Hepatocyte (in vitro differentiated cells): ENCODE data around the gene TCF12. TPM values are rescaled to one million over a fixed set of nuclear protein-coding genes. Genes with fewer than 3 reads are reported as not detected.

Experiments
- DNase-seq: peaks from one replicate; pipeline ENCODE4 v3.0.0-alpha.2; 2016; ENCODE audit warnings: low spot score
- H2AFZ ChIP-seq: fragments of 200-600 bp; sonication (generic); 2 replicates; pipeline ENCODE4 v1.6.0; 2016; ENCODE audit warnings: antibody characterized with exemption, mild to moderate bottlenecking
- H3K27ac ChIP-seq: fragments of 200-600 bp; sonication (generic); 2 replicates; pipeline ENCODE4 v1.5.1; 2016; ENCODE audit warnings: mild to moderate bottlenecking
- H3K27me3 ChIP-seq: fragments of 200-600 bp; sonication (generic); 2 replicates; pipeline ENCODE4 v1.6.1; 2016
- H3K36me3 ChIP-seq: fragments of 200-600 bp; sonication (generic); replicated peaks from 2 replicates; pipeline ENCODE4 v1.5.1; 2016; ENCODE audit warnings: low read depth; ENCODE audit not compliant: insufficient read depth
- H3K4me1 ChIP-seq: fragments of 200-600 bp; sonication (generic); 2 replicates; pipeline ENCODE4 v1.5.1; 2016; ENCODE audit warnings: mild to moderate bottlenecking, moderate library complexity; ENCODE audit not compliant: insufficient read depth
- H3K4me2 ChIP-seq: fragments of 200-600 bp; sonication (generic); 2 replicates; pipeline ENCODE4 v1.6.0; 2016
- H3K4me3 ChIP-seq: fragments of 200-600 bp; sonication (generic); 2 replicates; pipeline ENCODE4 v1.5.1; 2016; ENCODE audit warnings: mild to moderate bottlenecking
- H3K79me2 ChIP-seq: fragments of 200-600 bp; sonication (generic); 2 replicates; pipeline ENCODE4 v1.6.0; 2017; ENCODE audit warnings: mild to moderate bottlenecking
- H3K9me2 ChIP-seq: fragments of 200-600 bp; sonication (generic); replicated peaks from 2 replicates; pipeline ENCODE4 v1.6.0; 2017; ENCODE audit warnings: mild to moderate bottlenecking; ENCODE audit not compliant: insufficient read depth
- H3K9me3 ChIP-seq: fragments of 200-600 bp; sonication (generic); 2 replicates; pipeline ENCODE4 v1.5.1; 2016; ENCODE audit warnings: low read depth, mild to moderate bottlenecking
- H4K20me1 ChIP-seq: fragments of 200-600 bp; sonication (generic); 2 replicates; pipeline ENCODE4 v1.6.0; 2016; ENCODE audit warnings: mild to moderate bottlenecking; ENCODE audit not compliant: insufficient read depth, poor library complexity, severe bottlenecking
- EZH2 ChIP-seq: fragments of 200-600 bp; sonication (generic); IDR thresholded peaks from 2 replicates; pipeline ENCODE4 v1.6.1; 2016; ENCODE audit warnings: antibody characterized with exemption, mild to moderate bottlenecking, borderline replicate concordance
- EZH2phosphoT487 ChIP-seq: fragments of 200-600 bp; sonication (generic); IDR thresholded peaks from one replicate; pipeline ENCODE4 v1.6.1; 2018; ENCODE audit warnings: antibody characterized with exemption, mild to moderate bottlenecking, low read depth, moderate library complexity; ENCODE audit not compliant: unreplicated experiment, severe bottlenecking
- WGBS: methylation state at CpG from one replicate; pipeline ENCODE4 v1.1.6; 2016; ENCODE audit warnings: low lambda C conversion rate; ENCODE audit errors: missing lambda C conversion rate; 5-methylcytosine and 5-hydroxymethylcytosine counted together
- polyA plus RNA-seq: library from polyadenylated mRNA; unstranded; fragments of >200 nt; fragmentation: Nextera tagmentation; extraction: Ambion mirVana; gene quantifications from 2 replicates; pipeline ENCODE4 v1.2.1, GENCODE V29; 2016
- total RNA-seq: library from RNA; depleted of rRNA; stranded (reverse); fragments of >200 nt; gene quantifications from 2 replicates; pipeline ENCODE4 v1.2.3, GENCODE V29; 2014
- TF ChIP-seq, protein P1 (sequence below): fragments of 200-600 bp; sonication (generic); IDR thresholded peaks from 2 replicates; pipeline ENCODE4 v1.5.1; 2016; ENCODE audit warnings: antibody characterized with exemption, mild to moderate bottlenecking; ENCODE audit not compliant: poor library complexity

TCF12 gene
- total and polyA plus RNA-seq, 2 experiments from 2014 or later = 42.0 to 93.2 TPM

DNA sequence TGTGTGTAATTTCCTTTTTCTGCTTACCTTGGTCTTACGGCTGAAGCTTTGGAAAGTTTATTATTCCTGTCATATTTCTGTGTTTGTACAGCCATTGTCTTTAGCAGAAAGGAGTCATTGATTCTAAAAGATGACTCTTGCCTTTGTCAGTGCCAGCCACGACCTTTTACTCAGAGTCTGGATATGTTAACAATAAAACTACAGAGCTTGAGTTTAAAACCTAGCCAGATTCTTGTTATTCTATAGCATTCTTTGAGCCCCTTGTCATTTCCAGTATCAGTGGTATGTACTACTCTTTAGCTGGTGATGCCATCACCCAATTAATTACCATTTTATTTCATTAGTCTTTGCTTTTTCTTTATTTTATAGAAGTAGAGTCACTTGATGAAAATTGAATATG, 142.4 kb downstream of the TCF12 start:
- Histone ChIP-seq H3K9me3 (no peaks in the 10 kb centered on the region), H3K79me2 (peaks cover 84% of the 10 kb centered on the region), H4K20me1 (peaks cover 50% of the 10 kb centered on the region), H3K4me3 (no peak overlapping the region), H3K36me3 (no peaks in the 10 kb centered on the region), H3K9me2 (no peaks in the 10 kb centered on the region), H2AFZ (no peak overlapping the region), H3K27ac (no peak overlapping the region), H3K4me1 (no peaks in the 10 kb centered on the region), H3K27me3 (no peaks in the 10 kb centered on the region), H3K4me2 (no peak overlapping the region)
- TF ChIP-seq EZH2 (no peak), EZH2phosphoT487 (no peak)
- TF ChIP-seq, protein P1, sequence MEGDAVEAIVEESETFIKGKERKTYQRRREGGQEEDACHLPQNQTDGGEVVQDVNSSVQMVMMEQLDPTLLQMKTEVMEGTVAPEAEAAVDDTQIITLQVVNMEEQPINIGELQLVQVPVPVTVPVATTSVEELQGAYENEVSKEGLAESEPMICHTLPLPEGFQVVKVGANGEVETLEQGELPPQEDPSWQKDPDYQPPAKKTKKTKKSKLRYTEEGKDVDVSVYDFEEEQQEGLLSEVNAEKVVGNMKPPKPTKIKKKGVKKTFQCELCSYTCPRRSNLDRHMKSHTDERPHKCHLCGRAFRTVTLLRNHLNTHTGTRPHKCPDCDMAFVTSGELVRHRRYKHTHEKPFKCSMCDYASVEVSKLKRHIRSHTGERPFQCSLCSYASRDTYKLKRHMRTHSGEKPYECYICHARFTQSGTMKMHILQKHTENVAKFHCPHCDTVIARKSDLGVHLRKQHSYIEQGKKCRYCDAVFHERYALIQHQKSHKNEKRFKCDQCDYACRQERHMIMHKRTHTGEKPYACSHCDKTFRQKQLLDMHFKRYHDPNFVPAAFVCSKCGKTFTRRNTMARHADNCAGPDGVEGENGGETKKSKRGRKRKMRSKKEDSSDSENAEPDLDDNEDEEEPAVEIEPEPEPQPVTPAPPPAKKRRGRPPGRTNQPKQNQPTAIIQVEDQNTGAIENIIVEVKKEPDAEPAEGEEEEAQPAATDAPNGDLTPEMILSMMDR = no peak
- no peak for DNase-seq
- WGBS = 33% methylated on average over 2 of the region's 2 CpGs

DNA sequence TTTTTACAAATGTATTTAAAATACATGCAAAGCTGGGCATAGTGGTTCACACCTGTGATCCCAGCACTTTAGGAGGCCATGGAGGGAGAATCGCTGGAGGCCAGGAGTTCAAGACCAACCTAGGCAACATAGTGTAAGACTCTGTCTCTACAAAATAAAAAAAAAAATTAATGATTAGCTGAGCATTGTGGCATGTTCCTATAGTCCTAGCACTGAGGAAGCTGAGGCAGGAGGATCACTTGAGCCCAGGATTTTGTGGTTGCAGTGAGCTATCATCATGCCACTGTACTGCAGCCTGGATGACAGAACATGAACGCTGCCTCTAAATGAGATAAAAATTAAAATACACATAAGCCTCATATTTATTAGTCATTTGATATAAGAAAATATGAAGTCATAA, 142.8 kb downstream of the TCF12 start:
- WGBS = 97% methylated on average over 2 of the region's 2 CpGs
- Histone ChIP-seq H3K9me2 (no peaks in the 10 kb centered on the region), H3K27ac (no peak overlapping the region), H3K27me3 (no peaks in the 10 kb centered on the region), H3K4me1 (no peaks in the 10 kb centered on the region), H4K20me1 (peaks cover 46% of the 10 kb centered on the region), H3K36me3 (no peaks in the 10 kb centered on the region), H2AFZ (no peak overlapping the region), H3K4me2 (no peak overlapping the region), H3K79me2 (peaks cover 82% of the 10 kb centered on the region), H3K4me3 (no peak overlapping the region), H3K9me3 (no peaks in the 10 kb centered on the region)
- DNase-seq = no peak
- TF ChIP-seq EZH2 (no peak), EZH2phosphoT487 (no peak)
- TF ChIP-seq, protein P1 = no peak

DNA sequence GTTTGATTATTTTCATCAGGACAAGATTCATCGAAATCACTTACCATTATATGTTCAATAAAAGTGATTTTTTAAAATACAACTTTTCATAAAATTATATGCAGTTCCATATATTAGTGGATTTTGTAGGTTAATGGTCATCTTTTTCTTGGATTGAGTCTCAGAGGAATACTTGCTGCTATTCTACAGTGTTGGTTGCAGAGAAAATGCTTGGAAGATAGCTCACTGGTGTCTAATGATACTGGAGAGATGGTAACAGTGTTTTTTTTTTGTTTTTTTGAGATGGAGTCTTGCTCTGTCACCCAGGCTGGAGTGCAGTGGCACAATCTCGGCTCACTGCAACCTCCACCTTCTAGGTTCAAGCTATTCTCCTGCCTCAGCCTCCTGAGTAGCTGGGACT, 143.3 kb downstream of the TCF12 start:
- Histone ChIP-seq H3K79me2 (peaks cover 81% of the 10 kb centered on the region), H3K4me2 (no peak overlapping the region), H3K4me3 (no peak overlapping the region), H3K27me3 (no peaks in the 10 kb centered on the region), H3K27ac (no peak overlapping the region), H2AFZ (no peak overlapping the region), H3K4me1 (no peaks in the 10 kb centered on the region), H3K36me3 (no peaks in the 10 kb centered on the region), H3K9me3 (no peaks in the 10 kb centered on the region), H4K20me1 (peaks cover 41% of the 10 kb centered on the region), H3K9me2 (no peaks in the 10 kb centered on the region)
- DNase-seq = no peak
- no peak for TF ChIP-seq EZH2phosphoT487
- no peak for TF ChIP-seq EZH2
- TF ChIP-seq, protein P1 = no peak
- 98% methylated on average over 2 of the region's 2 CpGs for WGBS

DNA sequence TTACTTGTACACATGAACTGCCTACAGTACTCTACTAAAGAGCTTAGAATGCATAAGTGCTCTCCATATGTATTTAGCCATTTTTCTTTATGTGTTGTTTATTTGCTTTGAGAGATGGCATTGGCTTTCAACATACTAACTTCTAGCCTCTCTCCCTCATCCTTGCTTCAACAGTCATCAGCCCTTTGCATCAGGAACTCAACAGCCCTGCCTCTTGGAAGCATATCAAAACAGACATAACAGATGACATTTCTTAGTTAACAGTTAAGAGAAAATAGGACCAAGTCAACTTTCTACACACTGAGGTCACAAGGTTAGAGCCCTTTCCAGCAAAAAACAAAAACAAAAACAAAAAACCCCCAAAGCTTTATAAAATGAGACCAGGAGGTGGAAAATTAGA, 145.6 kb downstream of the TCF12 start:
- no peak for DNase-seq
- Histone ChIP-seq H3K9me3 (no peaks in the 10 kb centered on the region), H3K4me1 (no peaks in the 10 kb centered on the region), H3K4me2 (no peak overlapping the region), H3K9me2 (no peaks in the 10 kb centered on the region), H4K20me1 (peaks cover 25% of the 10 kb centered on the region), H3K27me3 (no peaks in the 10 kb centered on the region), H3K4me3 (no peak overlapping the region), H3K27ac (no peak overlapping the region), H2AFZ (no peak overlapping the region), H3K79me2 (peaks cover 76% of the 10 kb centered on the region), H3K36me3 (no peaks in the 10 kb centered on the region)
- TF ChIP-seq EZH2phosphoT487 = no peak
- no peak for TF ChIP-seq EZH2
- TF ChIP-seq, protein P1 = no peak
